ENCODE data around the gene KRT6C.

KRT6C gene

DNA sequence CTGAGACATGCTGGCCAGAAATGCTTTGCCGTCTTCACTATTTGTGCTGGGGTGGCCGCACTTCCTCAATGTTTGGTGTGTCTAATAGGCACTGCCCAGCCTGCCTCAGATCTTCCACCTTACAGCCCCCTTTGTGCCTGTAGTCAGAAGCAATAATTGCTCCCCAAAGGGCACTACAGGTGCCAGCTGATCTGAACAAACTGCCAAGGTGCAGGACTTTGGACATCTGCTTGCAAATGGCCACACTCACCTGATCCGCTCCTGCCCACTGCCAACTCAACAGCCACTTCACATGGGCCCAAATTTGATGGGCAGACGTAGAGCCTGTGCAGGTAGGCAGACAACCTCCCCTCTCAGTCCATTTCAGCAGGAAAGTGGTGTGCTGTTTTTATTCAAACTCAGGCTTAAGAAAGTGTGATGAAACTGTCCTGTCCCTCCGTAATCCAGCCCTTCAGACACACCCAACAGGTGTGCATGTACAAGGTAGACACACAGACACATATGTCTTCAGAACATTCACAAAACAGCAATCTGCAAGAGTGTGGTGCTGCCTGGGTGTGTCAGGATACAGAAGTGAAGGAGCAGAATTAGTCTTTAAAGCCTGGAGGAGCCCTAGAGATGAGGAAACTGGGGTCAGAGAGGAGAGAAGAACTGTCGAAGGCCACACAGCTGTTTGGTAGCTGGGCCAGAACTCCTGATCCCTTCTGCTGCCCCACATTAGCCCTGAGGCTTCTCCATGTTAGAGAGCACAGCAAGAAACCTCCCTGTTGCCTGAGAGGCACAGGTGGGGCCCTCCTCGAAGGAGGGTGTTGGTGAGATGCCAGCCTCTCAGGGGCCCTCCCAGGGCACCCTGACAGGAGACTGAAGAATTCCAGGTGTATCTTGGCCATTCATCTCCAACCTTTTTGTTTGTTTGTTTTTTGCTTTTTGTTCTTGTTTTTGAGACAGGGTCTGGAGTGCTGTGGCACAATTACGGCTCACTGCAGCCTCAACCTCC, 35.0 kb downstream of the KRT6C start:
- Histone ChIP-seq H3K36me3 (ENCODE audit: insufficient read depth, low read length) (no peaks in the 10 kb centered on the region), H3K4me3 (ENCODE audit: low read depth, low read length, poor library complexity, severe bottlenecking) (no peak overlapping the region), H3K4me2 (ENCODE audit: low read length) (no peak overlapping the region), H3K79me2 (ENCODE audit: insufficient read depth, low read length) (no peaks in the 10 kb centered on the region), H3K4me1 (ENCODE audit: insufficient read depth, low read length, severe bottlenecking) (no peaks in the 10 kb centered on the region), H3F3A (ENCODE audit: insufficient read depth, low read length) (no peaks in the 10 kb centered on the region), H3K27ac (ENCODE audit: low read depth, low read length, poor library complexity, severe bottlenecking) (no peak overlapping the region), H2AFZ (ENCODE audit: low read length) (no peak overlapping the region), H3K9me2 (ENCODE audit: low read depth, low read length) (no peaks in the 10 kb centered on the region), H3K9me3 (ENCODE audit: low read length) (no peaks in the 10 kb centered on the region), H3K27me3 (ENCODE audit: insufficient read depth, low read length) (peaks cover 3% of the 10 kb centered on the region), H3K9ac (ENCODE audit: low read length) (no peak overlapping the region), H4K20me1 (ENCODE audit: insufficient read depth, low read length) (no peaks in the 10 kb centered on the region)
- no peak for TF ChIP-seq EZH2 (IDR thresholded peaks at IDR 0.05; ENCODE audit: borderline replicate concordance, low read length)
- no peak for TF ChIP-seq CTCF (IDR thresholded peaks at IDR 0.05; ENCODE audit: low read length)

DNA sequence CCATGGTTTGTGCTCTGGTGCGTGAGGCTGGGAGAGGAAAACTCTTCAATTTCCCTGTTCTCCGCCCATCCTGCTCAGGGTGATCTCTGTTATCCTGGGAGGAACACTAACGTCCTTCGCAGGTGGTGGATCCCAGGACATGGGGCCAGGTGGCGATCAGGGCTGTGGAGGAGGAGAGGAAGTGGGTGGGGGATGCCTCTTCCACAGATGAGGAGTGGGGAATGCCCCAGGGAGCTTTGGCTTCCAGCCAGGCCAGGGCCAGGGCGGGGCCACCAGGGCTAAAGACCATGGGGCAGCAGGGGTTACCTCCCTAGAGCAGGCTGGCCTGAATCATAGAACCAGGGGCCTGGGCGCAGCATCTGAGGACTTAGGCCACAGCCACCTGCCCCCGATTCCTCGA, 36.1 kb downstream of the KRT6C start:
- Histone ChIP-seq H3K4me1 (ENCODE audit: insufficient read depth, low read length, severe bottlenecking) (no peaks in the 10 kb centered on the region), H3F3A (ENCODE audit: insufficient read depth, low read length) (no peaks in the 10 kb centered on the region), H3K36me3 (ENCODE audit: insufficient read depth, low read length) (no peaks in the 10 kb centered on the region), H3K9me2 (ENCODE audit: low read depth, low read length) (no peaks in the 10 kb centered on the region), H3K4me3 (ENCODE audit: low read depth, low read length, poor library complexity, severe bottlenecking) (no peak overlapping the region), H2AFZ (ENCODE audit: low read length) (no peak overlapping the region), H3K27me3 (ENCODE audit: insufficient read depth, low read length) (no peaks in the 10 kb centered on the region; the same call in 1 of the 2 replicates), H3K79me2 (ENCODE audit: insufficient read depth, low read length) (no peaks in the 10 kb centered on the region), H3K27ac (ENCODE audit: low read depth, low read length, poor library complexity, severe bottlenecking) (no peak overlapping the region), H3K4me2 (ENCODE audit: low read length) (no peak overlapping the region), H3K9me3 (ENCODE audit: low read length) (no peaks in the 10 kb centered on the region), H3K9ac (ENCODE audit: low read length) (no peak overlapping the region), H4K20me1 (ENCODE audit: insufficient read depth, low read length) (no peaks in the 10 kb centered on the region)
- no peak for TF ChIP-seq EZH2 (IDR thresholded peaks at IDR 0.05; ENCODE audit: borderline replicate concordance, low read length)
- TF ChIP-seq CTCF (IDR thresholded peaks at IDR 0.05; ENCODE audit: low read length) = no peak

GRCh38 chr12:52436828-52437474, 36.7 kb downstream of the KRT6C start:
- H3K4me2 ChIP-seq (ENCODE audit: low read length) = no peak overlapping the region
- no peaks in the 10 kb centered on the region for H3K36me3 ChIP-seq (ENCODE audit: insufficient read depth, low read length)
- no peak overlapping the region for H2AFZ ChIP-seq (ENCODE audit: low read length)

More at GRCh38 chr12:52436828-52437474, 36.7 kb downstream of the KRT6C start:
- H3F3A ChIP-seq (ENCODE audit: insufficient read depth, low read length) = no peaks in the 10 kb centered on the region
- H3K9me2 ChIP-seq (ENCODE audit: low read depth, low read length) = no peaks in the 10 kb centered on the region
- H4K20me1 ChIP-seq (ENCODE audit: insufficient read depth, low read length) = no peaks in the 10 kb centered on the region
- H3K9ac ChIP-seq (ENCODE audit: low read length) = no peak overlapping the region
- no peaks in the 10 kb centered on the region for H3K4me1 ChIP-seq (ENCODE audit: insufficient read depth, low read length, severe bottlenecking)
- no peaks in the 10 kb centered on the region; the same call in 1 of the 2 replicates for H3K27me3 ChIP-seq (ENCODE audit: insufficient read depth, low read length)
- H3K4me3 ChIP-seq (ENCODE audit: low read depth, low read length, poor library complexity, severe bottlenecking) = no peak overlapping the region
- H3K27ac ChIP-seq (ENCODE audit: low read depth, low read length, poor library complexity, severe bottlenecking) = no peak overlapping the region
- no peaks in the 10 kb centered on the region for H3K79me2 ChIP-seq (ENCODE audit: insufficient read depth, low read length)
- no peaks in the 10 kb centered on the region for H3K9me3 ChIP-seq (ENCODE audit: low read length)
- TF ChIP-seq CTCF (IDR thresholded peaks at IDR 0.05; ENCODE audit: low read length) = no peak
